ENCODE data around the gene FOXK1. TPM values are rescaled to one million over a fixed set of nuclear protein-coding genes. Genes with fewer than 3 reads are reported as not detected.

FOXK1 gene
- total RNA-seq, 2 donors from 2014 or later, result 17.3 to 47.5 TPM

GRCh38 chr7:4762121-4763055, 80.3 kb downstream of the FOXK1 start:
- WGBS, result 89% methylated on average over 43 of the region's 54 CpGs
- Histone ChIP-seq H3K36me3 (peaks cover 9 to 24% of the 10 kb centered on the region in 2 donors), H3K4me1 (replicated peaks) (no peaks in the 10 kb centered on the region), H3K27me3 (replicated peaks; ENCODE audit: insufficient read depth) (no peaks in the 10 kb centered on the region), H3K4me3 (no peak overlapping the region), H3K27ac (no peak overlapping the region), H3K9me3 (no peaks in the 10 kb centered on the region)
- no peak for TF ChIP-seq POLR2A (IDR thresholded peaks at IDR 0.05)
- no peak for TF ChIP-seq POLR2AphosphoS5 (IDR thresholded peaks at IDR 0.05)
- TF ChIP-seq CTCF (IDR thresholded peaks at IDR 0.05), result no peak
- intact Hi-C loops (cut with DNase I), result no loop called here
- DNase-seq (ENCODE audit: low spot score), result no peak

GRCh38 chr7:4763091-4763793, 81.1 kb downstream of the FOXK1 start:
- no peak for DNase-seq (ENCODE audit: low spot score)
- H3K4me1 ChIP-seq (replicated peaks), result no peaks in the 10 kb centered on the region
- peaks cover 9 to 24% of the 10 kb centered on the region in 2 donors for H3K36me3 ChIP-seq
- 93% methylated on average over 32 of the region's 32 CpGs for WGBS
- intact Hi-C loops (cut with DNase I), result no loop called here
- no peak overlapping the region for H3K27ac ChIP-seq
- no peaks in the 10 kb centered on the region for H3K27me3 ChIP-seq (replicated peaks; ENCODE audit: insufficient read depth)
- H3K9me3 ChIP-seq, result no peaks in the 10 kb centered on the region
- no peak overlapping the region for H3K4me3 ChIP-seq
- TF ChIP-seq POLR2AphosphoS5 (IDR thresholded peaks at IDR 0.05) (no peak), CTCF (IDR thresholded peaks at IDR 0.05) (no peak), POLR2A (IDR thresholded peaks at IDR 0.05) (no peak)

- TF ChIP-seq POLR2A (IDR thresholded peaks at IDR 0.05) (no peak), CTCF (IDR thresholded peaks at IDR 0.05) (no peak), POLR2AphosphoS5 (IDR thresholded peaks at IDR 0.05) (no peak)
- WGBS, result 96% methylated on average over 21 of the region's 21 CpGs
- Histone ChIP-seq H3K4me3 (no peak overlapping the region), H3K27me3 (replicated peaks; ENCODE audit: insufficient read depth) (no peaks in the 10 kb centered on the region), H3K36me3 (peaks cover 9 to 24% of the 10 kb centered on the region in 2 donors), H3K27ac (no peak overlapping the region), H3K9me3 (no peaks in the 10 kb centered on the region), H3K4me1 (replicated peaks) (no peaks in the 10 kb centered on the region)
- intact Hi-C loops (cut with DNase I), result no loop called here
- DNase-seq (ENCODE audit: low spot score), result no peak
Observed at GRCh38 chr7:4763794-4764185, 81.7 kb downstream of the FOXK1 start.

- intact Hi-C loops (cut with DNase I), result no loop called here
- DNase-seq (ENCODE audit: low spot score), result no peak
- no peak for TF ChIP-seq POLR2A (IDR thresholded peaks at IDR 0.05)
- no peak for TF ChIP-seq POLR2AphosphoS5 (IDR thresholded peaks at IDR 0.05)
- no peak for TF ChIP-seq CTCF (IDR thresholded peaks at IDR 0.05)
- Histone ChIP-seq H3K27ac (no peak overlapping the region), H3K4me1 (replicated peaks) (no peaks in the 10 kb centered on the region), H3K36me3 (peaks cover 9 to 24% of the 10 kb centered on the region in 2 donors), H3K27me3 (replicated peaks; ENCODE audit: insufficient read depth) (no peaks in the 10 kb centered on the region), H3K4me3 (no peak overlapping the region), H3K9me3 (no peaks in the 10 kb centered on the region)
- WGBS, result 86% methylated on average over 32 of the region's 35 CpGs
Observed at GRCh38 chr7:4764402-4765007, 82.4 kb downstream of the FOXK1 start.

All from prostate gland (tissue), 2 donors.